Neuronal stem cell (in vitro differentiated cells): Measurements from ENCODE around the gene TBX5.

Experiments used
- DNase-seq: peaks from one replicate; pipeline ENCODE4 v3.0.0-alpha.2; 2013; ENCODE audit warnings: low spot score
- H2AFZ ChIP-seq: one replicate; pipeline ENCODE4 v1.6.1; 2013; ENCODE audit warnings: mild to moderate bottlenecking, low read length, inconsistent platforms
- H2AK5ac ChIP-seq: 2 replicates; pipeline ENCODE4 v1.6.1; 2013; ENCODE audit warnings: low read depth, mild to moderate bottlenecking, inconsistent platforms, low read length, moderate library complexity, mixed read lengths
- H2BK120ac ChIP-seq: 2 replicates; pipeline ENCODE4 v1.6.1; 2013; ENCODE audit warnings: low read depth, mild to moderate bottlenecking, inconsistent platforms, low read length, moderate library complexity, mixed read lengths
- H2BK12ac ChIP-seq: one replicate; pipeline ENCODE4 v1.6.1; 2013; ENCODE audit warnings: low read length, inconsistent platforms
- H2BK15ac ChIP-seq: 2 replicates; pipeline ENCODE4 v1.6.1; 2013; ENCODE audit warnings: mild to moderate bottlenecking, low read length, inconsistent platforms, mixed read lengths
- H2BK5ac ChIP-seq: one replicate; pipeline ENCODE4 v1.6.1; 2013; ENCODE audit warnings: inconsistent platforms, mild to moderate bottlenecking, low read length, moderate library complexity
- H3K14ac ChIP-seq: one replicate; pipeline ENCODE4 v1.6.1; 2013; ENCODE audit warnings: low read length, inconsistent platforms
- H3K18ac ChIP-seq: 2 replicates; pipeline ENCODE4 v1.6.1; 2013; ENCODE audit warnings: low read length, inconsistent platforms
- H3K23ac ChIP-seq: 2 replicates; pipeline ENCODE4 v1.6.1; 2013; ENCODE audit warnings: low read depth, mild to moderate bottlenecking, mixed read lengths, low read length, inconsistent platforms; ENCODE audit not compliant: poor library complexity
- H3K27ac ChIP-seq: replicated peaks from 3 replicates; pipeline ENCODE4 v1.5.1; 2013; ENCODE audit warnings: low read length, inconsistent platforms
- H3K27me3 ChIP-seq, 3 experiments: 2 replicates each; pipeline ENCODE4 v1.6.1; 2013; ENCODE audit warnings: low read length in 3 of 3, mild to moderate bottlenecking in 2 of 3, inconsistent platforms in 1 of 3, low read depth in 1 of 3, mixed read lengths in 1 of 3, moderate library complexity in 1 of 3; ENCODE audit not compliant: control insufficient read depth in 3 of 3, insufficient read depth in 3 of 3
- H3K36me3 ChIP-seq, 2 donors: replicated peaks in 1 of 2; 2 replicates each; pipeline ENCODE4 v1.6.1; 2013; ENCODE audit warnings: low read length in 2 of 2; ENCODE audit not compliant: control insufficient read depth in 2 of 2, insufficient read depth in 2 of 2
- H3K4ac ChIP-seq: 2 replicates; pipeline ENCODE4 v1.6.1; 2013; ENCODE audit warnings: inconsistent platforms, mild to moderate bottlenecking, low read length, moderate library complexity
- H3K4me1 ChIP-seq, 2 donors: 1 replicate in 1 of 2; 2 replicates in 1 of 2; pipeline ENCODE4 v1.6.1; 2013; ENCODE audit warnings: low read length in 2 of 2, low read depth in 1 of 2; ENCODE audit not compliant: control insufficient read depth in 2 of 2, insufficient read depth in 1 of 2
- H3K4me2 ChIP-seq: one replicate; pipeline ENCODE4 v1.6.1; 2013; ENCODE audit warnings: mild to moderate bottlenecking, low read length, inconsistent platforms; ENCODE audit not compliant: insufficient read depth, poor library complexity, severe bottlenecking
- H3K4me3 ChIP-seq, 2 donors: 2 replicates each; pipeline ENCODE4 v1.5.1; 2013; ENCODE audit warnings: low read length in 2 of 2, mild to moderate bottlenecking in 2 of 2, inconsistent platforms in 1 of 2, moderate library complexity in 1 of 2
- H3K79me1 ChIP-seq: one replicate; pipeline ENCODE4 v1.6.1; 2013; ENCODE audit warnings: low read depth, mild to moderate bottlenecking, inconsistent platforms, low read length, moderate library complexity
- H3K9ac ChIP-seq: one replicate; pipeline ENCODE4 v1.6.1; 2013; ENCODE audit warnings: mild to moderate bottlenecking, low read depth, low read length, inconsistent platforms; ENCODE audit not compliant: poor library complexity
- H3K9me3 ChIP-seq, 2 donors: replicated peaks in 1 of 2; 2 replicates each; pipeline versions ENCODE3 to v1.6.1; 2013; ENCODE audit warnings: low read length in 2 of 2, mild to moderate bottlenecking in 2 of 2, inconsistent platforms in 1 of 2, low read depth in 1 of 2, mixed read lengths in 1 of 2, moderate library complexity in 1 of 2; ENCODE audit not compliant: control insufficient read depth in 2 of 2, insufficient read depth in 1 of 2
- H4K8ac ChIP-seq: one replicate; pipeline ENCODE4 v1.6.1; 2013; ENCODE audit warnings: low read depth, mild to moderate bottlenecking, inconsistent platforms, low read length, moderate library complexity
- H4K91ac ChIP-seq: one replicate; pipeline ENCODE4 v1.6.1; 2013; ENCODE audit warnings: low read length, low read depth, mild to moderate bottlenecking, inconsistent platforms; ENCODE audit not compliant: poor library complexity
- WGBS, 2 donors: extraction: QIAGEN DNeasy Blood & Tissue Kit; methylation state at CpG; one replicate each; pipeline ENCODE4 v1.1.7; 2013; ENCODE audit warnings: missing lambda C conversion rate in 2 of 2, mixed read lengths in 1 of 2; ENCODE audit not compliant: insufficient read length in 2 of 2, insufficient replicate concordance in 1 of 2; ENCODE audit errors: extremely low coverage in 2 of 2; 5-methylcytosine and 5-hydroxymethylcytosine counted together

The TBX5 gene

GRCh38 chr12:114441039-114441383 lies 35.1 kb upstream of the TBX5 start:
- Histone ChIP-seq H3K4me3 (no peak overlapping the region), H2BK5ac (no peak overlapping the region), H3K79me1 (no peaks in the 10 kb centered on the region), H3K14ac (no peak overlapping the region), H2AFZ (no peak overlapping the region), H2BK120ac (no peak overlapping the region), H2AK5ac (no peak overlapping the region), H3K4me2 (no peak overlapping the region), H3K4ac (no peak overlapping the region), H2BK12ac (no peak overlapping the region), H3K4me1 (no peaks in the 10 kb centered on the region), H3K9me3 (peaks cover 0 to 5% of the 10 kb centered on the region in 2 donors), H3K9ac (no peak overlapping the region), H3K36me3 (no peaks in the 10 kb centered on the region), H4K91ac (no peak overlapping the region), H3K18ac (no peak overlapping the region), H2BK15ac (no peak overlapping the region), H3K27me3 (peaks cover 57 to 98% (median 97%) of the 10 kb centered on the region in 3 experiments), H3K23ac (peak overlapping the region; percentile 62), H3K27ac (no peak overlapping the region), H4K8ac (no peak overlapping the region)
- no peak for DNase-seq
- no CpG with 5 or more reads among the region's 23 CpGs for WGBS, 2 donors

- H4K91ac ChIP-seq, result no peak overlapping the region
- H2AK5ac ChIP-seq, result no peak overlapping the region
- H3K23ac ChIP-seq, result peak overlapping the region; percentile 62
- H2AFZ ChIP-seq, result no peak overlapping the region
- peaks cover 0 to 5% of the 10 kb centered on the region in 2 donors for H3K9me3 ChIP-seq
- no CpG with 5 or more reads among the region's 54 CpGs for WGBS, 2 donors
- no peak overlapping the region for H3K4me2 ChIP-seq
- no peak overlapping the region for H3K27ac ChIP-seq
- H3K4me3 ChIP-seq, result no peak overlapping the region
- no peak overlapping the region for H3K18ac ChIP-seq
- no peak overlapping the region for H2BK15ac ChIP-seq
- DNase-seq, result no peak
- no peaks in the 10 kb centered on the region for H3K36me3 ChIP-seq
- peaks cover 53 to 95% (median 92%) of the 10 kb centered on the region in 3 experiments for H3K27me3 ChIP-seq
- no peak overlapping the region for H4K8ac ChIP-seq
- no peak overlapping the region for H2BK12ac ChIP-seq
- no peak overlapping the region for H3K14ac ChIP-seq
- H2BK120ac ChIP-seq, result no peak overlapping the region
- H2BK5ac ChIP-seq, result no peak overlapping the region
- H3K4me1 ChIP-seq, result no peaks in the 10 kb centered on the region
- H3K79me1 ChIP-seq, result no peaks in the 10 kb centered on the region
- no peak overlapping the region for H3K9ac ChIP-seq
- H3K4ac ChIP-seq, result no peak overlapping the region
These were observed 34.5 kb upstream of the TBX5 start for GRCh38 chr12:114440270-114441038.

GRCh38 chr12:114439817-114440216 lies 33.9 kb upstream of the TBX5 start:
- H3K9me3 ChIP-seq, result peaks cover 0 to 5% of the 10 kb centered on the region in 2 donors
- H3K4me3 ChIP-seq, result no peak overlapping the region
- peaks cover 51 to 96% (median 87%) of the 10 kb centered on the region in 3 experiments for H3K27me3 ChIP-seq
- H3K9ac ChIP-seq, result no peak overlapping the region
- H3K27ac ChIP-seq, result no peak overlapping the region
- no peak overlapping the region for H3K18ac ChIP-seq
- H2AK5ac ChIP-seq, result no peak overlapping the region
- H4K91ac ChIP-seq, result no peak overlapping the region
- no peak overlapping the region for H3K23ac ChIP-seq
- no peak overlapping the region for H2BK12ac ChIP-seq
- no peak overlapping the region for H3K4ac ChIP-seq
- no peak overlapping the region for H3K14ac ChIP-seq
- H3K4me1 ChIP-seq, result no peaks in the 10 kb centered on the region
- H3K79me1 ChIP-seq, result no peaks in the 10 kb centered on the region
- H2BK15ac ChIP-seq, result no peak overlapping the region
- no CpG with 5 or more reads among the region's 19 CpGs for WGBS, 2 donors
- H3K4me2 ChIP-seq, result no peak overlapping the region
- H4K8ac ChIP-seq, result no peak overlapping the region
- no peak overlapping the region for H2AFZ ChIP-seq
- no peak overlapping the region for H2BK5ac ChIP-seq
- no peaks in the 10 kb centered on the region for H3K36me3 ChIP-seq
- DNase-seq, result no peak
- H2BK120ac ChIP-seq, result no peak overlapping the region

GRCh38 chr12:114439261-114439683 lies 33.3 kb upstream of the TBX5 start:
- H2BK5ac ChIP-seq, result no peak overlapping the region
- H2BK12ac ChIP-seq, result no peak overlapping the region
- no peak overlapping the region for H4K8ac ChIP-seq
- no peak overlapping the region for H3K18ac ChIP-seq
- H3K4me1 ChIP-seq, result no peaks in the 10 kb centered on the region
- H4K91ac ChIP-seq, result no peak overlapping the region
- no peaks in the 10 kb centered on the region for H3K36me3 ChIP-seq
- DNase-seq, result no peak
- peaks cover 46 to 95% (median 82%) of the 10 kb centered on the region in 3 experiments for H3K27me3 ChIP-seq
- no peak overlapping the region for H3K4ac ChIP-seq
- no peaks in the 10 kb centered on the region for H3K79me1 ChIP-seq
- H2BK120ac ChIP-seq, result no peak overlapping the region
- no peak overlapping the region for H3K4me2 ChIP-seq
- H2BK15ac ChIP-seq, result no peak overlapping the region
- no CpG with 5 or more reads among the region's 25 CpGs for WGBS, 2 donors
- H3K4me3 ChIP-seq, result no peak overlapping the region
- H3K27ac ChIP-seq, result no peak overlapping the region
- no peak overlapping the region for H2AFZ ChIP-seq
- peaks cover 0 to 5% of the 10 kb centered on the region in 2 donors for H3K9me3 ChIP-seq
- H2AK5ac ChIP-seq, result no peak overlapping the region
- no peak overlapping the region for H3K9ac ChIP-seq
- no peak overlapping the region for H3K14ac ChIP-seq
- no peak overlapping the region for H3K23ac ChIP-seq
